B cell (primary cell): ENCODE measurements around the gene CSNK2A2.

ENCODE experiments used
- EZH2 ChIP-seq: IDR thresholded peaks from 2 replicates; pipeline ENCODE4 v1.6.1; 2012; ENCODE audit warnings: borderline replicate concordance, low read depth, mild to moderate bottlenecking, moderate library complexity, low read length; ENCODE audit not compliant: insufficient read depth, poor library complexity, severe bottlenecking
- TF ChIP-seq, protein P1 (sequence below): fragments of 200-600 bp; IDR thresholded peaks from one replicate; pipeline ENCODE4 v1.8.0; 2022; ENCODE audit warnings: antibody characterized with exemption, mild to moderate bottlenecking

DNA sequence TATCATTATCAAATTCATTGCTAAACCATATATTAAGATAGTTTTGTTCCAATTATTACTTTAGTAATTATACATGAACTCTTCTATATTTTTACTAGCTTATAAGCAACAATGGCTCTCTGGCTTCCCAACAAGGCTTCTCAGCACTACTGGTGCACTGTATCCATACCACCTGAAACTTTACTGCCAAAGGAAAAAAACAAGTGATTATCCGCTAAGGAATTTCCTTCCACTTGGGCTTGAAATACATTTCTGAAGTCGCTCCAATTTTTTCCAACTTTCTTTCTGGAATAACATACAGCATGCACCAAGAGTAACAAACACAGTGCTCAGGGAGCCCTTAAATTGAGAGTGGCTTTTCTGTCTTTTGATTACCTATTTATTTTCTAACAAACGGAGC lies 2.1 kb downstream of the CSNK2A2 start:
- TF ChIP-seq, protein P1, sequence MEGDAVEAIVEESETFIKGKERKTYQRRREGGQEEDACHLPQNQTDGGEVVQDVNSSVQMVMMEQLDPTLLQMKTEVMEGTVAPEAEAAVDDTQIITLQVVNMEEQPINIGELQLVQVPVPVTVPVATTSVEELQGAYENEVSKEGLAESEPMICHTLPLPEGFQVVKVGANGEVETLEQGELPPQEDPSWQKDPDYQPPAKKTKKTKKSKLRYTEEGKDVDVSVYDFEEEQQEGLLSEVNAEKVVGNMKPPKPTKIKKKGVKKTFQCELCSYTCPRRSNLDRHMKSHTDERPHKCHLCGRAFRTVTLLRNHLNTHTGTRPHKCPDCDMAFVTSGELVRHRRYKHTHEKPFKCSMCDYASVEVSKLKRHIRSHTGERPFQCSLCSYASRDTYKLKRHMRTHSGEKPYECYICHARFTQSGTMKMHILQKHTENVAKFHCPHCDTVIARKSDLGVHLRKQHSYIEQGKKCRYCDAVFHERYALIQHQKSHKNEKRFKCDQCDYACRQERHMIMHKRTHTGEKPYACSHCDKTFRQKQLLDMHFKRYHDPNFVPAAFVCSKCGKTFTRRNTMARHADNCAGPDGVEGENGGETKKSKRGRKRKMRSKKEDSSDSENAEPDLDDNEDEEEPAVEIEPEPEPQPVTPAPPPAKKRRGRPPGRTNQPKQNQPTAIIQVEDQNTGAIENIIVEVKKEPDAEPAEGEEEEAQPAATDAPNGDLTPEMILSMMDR: no peak
- TF ChIP-seq EZH2: no peak
